Keratinocyte (primary cell): ENCODE measurements around the gene TPRG1L. TPM values are rescaled to one million over a fixed set of nuclear protein-coding genes. Genes with fewer than 3 reads are reported as not detected.

ENCODE experiments used
- DNase-seq: peaks from one replicate; pipeline ENCODE4 v3.0.0-alpha.2; 2011; ENCODE audit warnings: low read depth, missing footprints, low spot score
- FAIRE-seq: peaks from 2 replicates; lab custom pipeline; 2011; peaks lifted over from hg19 to GRCh38; lab: Jason Lieb, UNC
- H2AFZ ChIP-seq: 2 replicates; pipeline ENCODE4 v1.6.0; 2012; ENCODE audit warnings: low read length, control low read depth, inconsistent platforms; ENCODE audit not compliant: control insufficient read depth
- H3K27ac ChIP-seq: 2 replicates; pipeline ENCODE4 v1.5.1; 2011; ENCODE audit warnings: low read length; ENCODE audit not compliant: control insufficient read depth, insufficient read depth
- H3K27me3 ChIP-seq: 3 replicates; pipeline ENCODE4 v1.6.0; 2011; ENCODE audit warnings: low read length; ENCODE audit not compliant: control insufficient read depth, insufficient read depth; ENCODE audit errors: extremely low read depth
- H3K36me3 ChIP-seq, 2 experiments: 2 replicates in 1 of 2; 3 replicates in 1 of 2; pipeline ENCODE4 v1.5.1; 2011; ENCODE audit warnings: low read length in 2 of 2, mild to moderate bottlenecking in 1 of 2; ENCODE audit not compliant: control insufficient read depth in 2 of 2, insufficient read depth in 2 of 2; ENCODE audit errors: extremely low read depth in 1 of 2
- H3K4me1 ChIP-seq: 3 replicates; pipeline ENCODE4 v1.5.1; 2011; ENCODE audit warnings: low read length; ENCODE audit not compliant: control insufficient read depth, insufficient read depth; ENCODE audit errors: extremely low read depth
- H3K4me2 ChIP-seq: 3 replicates; pipeline ENCODE4 v1.6.0; 2011; ENCODE audit warnings: low read depth, low read length; ENCODE audit not compliant: control insufficient read depth, insufficient read depth; ENCODE audit errors: extremely low read depth
- H3K4me3 ChIP-seq, 3 experiments: fragments of 200-600 bp in 1 of 3; sonication (generic) in 1 of 3; 2 replicates in 2 of 3; 3 replicates in 1 of 3; pipeline ENCODE4 v1.5.1; 2011 to 2016; ENCODE audit warnings: low read length in 3 of 3, mild to moderate bottlenecking in 3 of 3, control low read depth in 2 of 3, inconsistent platforms in 1 of 3, low read depth in 1 of 3, mixed read lengths in 1 of 3, mixed run types in 1 of 3, moderate library complexity in 1 of 3; ENCODE audit not compliant: control insufficient read depth in 2 of 3, insufficient read depth in 2 of 3; ENCODE audit errors: extremely low read depth in 1 of 3
- H3K79me2 ChIP-seq: 2 replicates; pipeline ENCODE4 v1.6.0; 2012; ENCODE audit warnings: low read length; ENCODE audit not compliant: control insufficient read depth, insufficient read depth
- H3K9ac ChIP-seq: 3 replicates; pipeline ENCODE4 v1.6.0; 2011; ENCODE audit warnings: low read length; ENCODE audit not compliant: control insufficient read depth, insufficient read depth; ENCODE audit errors: extremely low read depth
- H3K9me1 ChIP-seq: 3 replicates; pipeline ENCODE4 v1.6.0; 2011; ENCODE audit warnings: low read length; ENCODE audit not compliant: control insufficient read depth, insufficient read depth; ENCODE audit errors: extremely low read depth
- H3K9me3 ChIP-seq: 2 replicates; pipeline ENCODE4 v1.5.1; 2012; ENCODE audit warnings: low read depth, low read length; ENCODE audit not compliant: control insufficient read depth
- H4K20me1 ChIP-seq: 3 replicates; pipeline ENCODE4 v1.6.0; 2011; ENCODE audit warnings: low read length; ENCODE audit not compliant: control insufficient read depth, insufficient read depth; ENCODE audit errors: extremely low read depth
- CTCF ChIP-seq, 3 experiments: IDR thresholded peaks in 1 of 3; conservative IDR thresholded peaks in 1 of 3; optimal IDR thresholded peaks in 1 of 3; 2 replicates in 2 of 3; 3 replicates in 1 of 3; pipeline versions ENCODE3 to v1.5.1; 2011; ENCODE audit warnings: low read length in 3 of 3, mild to moderate bottlenecking in 3 of 3, moderate library complexity in 2 of 3, control low read depth in 1 of 3, inconsistent platforms in 1 of 3; ENCODE audit not compliant: insufficient read depth in 2 of 3; ENCODE audit errors: extremely low read depth in 1 of 3
- EZH2 ChIP-seq: IDR thresholded peaks from one replicate; pipeline ENCODE4 v1.6.1; 2012; ENCODE audit warnings: inconsistent platforms, mild to moderate bottlenecking, low read length, moderate library complexity
- dilution Hi-C: fragments of 300-500 bp; cut with MboI; formaldehyde crosslinking; loops from one replicate; pipeline ENCODE4 v1.7.0; 2020; ENCODE audit warnings: low sequenced_read_pairs; ENCODE audit not compliant: extremely low pct_ligation_motif_present
- polyA plus RNA-seq, 5 experiments: library from polyadenylated mRNA; depleted of rRNA in 3 of 5; stranded (reverse) in 3 of 5; stranded (forward) in 1 of 5; unstranded in 1 of 5; fragments of >200 nt; gene quantifications; 1 replicate in 1 of 5; 2 replicates in 3 of 5; 3 replicates in 1 of 5; pipeline versions ENCODE4 v1.2.1 to v1.2.3, GENCODE V29; 2011 to 2012; ENCODE audit warnings: missing spikeins in 2 of 5, low read depth in 1 of 5, low replicate concordance in 1 of 5

Gene TPRG1L
- polyA plus RNA-seq, 1 donor (not counting 4 experiments of a cell fraction or from before 2014, with no cell fraction given), result 57.4 TPM

GRCh38 chr1:3628445-3628844 lies 3.6 kb downstream of the TPRG1L start:
- dilution Hi-C loops, result loop anchor here (25.0 kb wide), 1 partner anchor 91 kb away; no protein-coding TSS in a partner anchor

GRCh38 chr1:3629561-3630160 lies 4.8 kb downstream of the TPRG1L start:
- TF ChIP-seq EZH2, result no peak
- TF ChIP-seq CTCF (optimal IDR thresholded peaks at IDR 0.05 in 1 of 3, IDR thresholded peaks at IDR 0.05 in 1 of 3, conservative IDR thresholded peaks at IDR 0.05 in 1 of 3; ENCODE audit: extremely low read depth in 1 of 3, insufficient read depth in 2 of 3, low read length in 3 of 3), result no peak
- dilution Hi-C loops, result loop anchor here (25.0 kb wide), 1 partner anchor 92 kb away; no protein-coding TSS in a partner anchor
- peaks cover 13 to 17% of the 10 kb centered on the region in 2 experiments for H3K36me3 ChIP-seq

More at GRCh38 chr1:3628445-3628844, 3.6 kb downstream of the TPRG1L start:
- FAIRE-seq (no peak), DNase-seq (no peak)
- Histone ChIP-seq H3K9ac (no peak overlapping the region), H3K79me2 (no peaks in the 10 kb centered on the region), H4K20me1 (no peaks in the 10 kb centered on the region), H3K27ac (no peak overlapping the region), H3K9me3 (no peaks in the 10 kb centered on the region), H3K4me3 (no peak overlapping the region), H3K36me3 (peaks cover 9 to 14% of the 10 kb centered on the region in 2 experiments), H3K9me1 (no peaks in the 10 kb centered on the region), H2AFZ (no peak overlapping the region), H3K4me1 (peaks cover 13% of the 10 kb centered on the region), H3K27me3 (no peaks in the 10 kb centered on the region), H3K4me2 (no peak overlapping the region)
- no peak for TF ChIP-seq EZH2
- TF ChIP-seq CTCF (optimal IDR thresholded peaks at IDR 0.05 in 1 of 3, IDR thresholded peaks at IDR 0.05 in 1 of 3, conservative IDR thresholded peaks at IDR 0.05 in 1 of 3; ENCODE audit: extremely low read depth in 1 of 3, insufficient read depth in 2 of 3, low read length in 3 of 3), result no peak

More at GRCh38 chr1:3629561-3630160, 4.8 kb downstream of the TPRG1L start:
- no peak overlapping the region for H3K27ac ChIP-seq
- no peaks in the 10 kb centered on the region for H3K27me3 ChIP-seq
- no peak overlapping the region for H2AFZ ChIP-seq
- H3K9ac ChIP-seq, result no peak overlapping the region
- H3K4me3 ChIP-seq, result no peak overlapping the region
- no peaks in the 10 kb centered on the region for H3K79me2 ChIP-seq
- no peak for DNase-seq
- H3K4me2 ChIP-seq, result no peak overlapping the region
- FAIRE-seq, result no peak
- H3K9me3 ChIP-seq, result no peaks in the 10 kb centered on the region
- H4K20me1 ChIP-seq, result no peaks in the 10 kb centered on the region
- H3K4me1 ChIP-seq, result peaks cover 7% of the 10 kb centered on the region
- no peaks in the 10 kb centered on the region for H3K9me1 ChIP-seq
